Activated T-helper 2 cell treated with anti-CD3 and anti-CD28 coated beads, Interferon-gamma antibody, Interleukin-2, Interleukin-4, amounts not matched to agents 10 μg/mL and 5 μg/mL and 100 μg/mL, durations not matched to agents 14 hours and 24 hours and 36 hours (primary cell): ENCODE data around the gene CCSAP. TPM values are rescaled to one million over a fixed set of nuclear protein-coding genes. Genes with fewer than 3 reads are reported as not detected.

ENCODE experiments used
- DNase-seq: peaks from one replicate; pipeline ENCODE4 v3.0.0; 2021; ENCODE audit warnings: low spot score
- H3K27ac Mint-ChIP-seq: one replicate; pipeline ENCODE4 v1.8.0; 2021; ENCODE audit warnings: mixed read lengths
- H3K27me3 Mint-ChIP-seq: one replicate; pipeline ENCODE4 v1.8.0; 2021; ENCODE audit warnings: low read depth, mixed read lengths
- H3K36me3 Mint-ChIP-seq: one replicate; pipeline ENCODE4 v1.8.0; 2021; ENCODE audit warnings: low read depth, mixed read lengths
- H3K4me1 Mint-ChIP-seq: one replicate; pipeline ENCODE4 v1.8.0; 2021; ENCODE audit warnings: low read depth, mixed read lengths
- H3K4me3 Mint-ChIP-seq: one replicate; pipeline ENCODE4 v1.8.0; 2021; ENCODE audit warnings: low read depth, mild to moderate bottlenecking, moderate library complexity, mixed read lengths
- H3K9me3 Mint-ChIP-seq: one replicate; pipeline ENCODE4 v1.8.0; 2021; ENCODE audit warnings: mixed read lengths
- intact Hi-C: fragments of 100-400 bp; cut with micrococcal nuclease; formaldehyde crosslinking; loops from one replicate; pipeline ENCODE4 v1.15.1; 2023
- total RNA-seq: library from RNA; stranded (reverse); gene quantifications from 2 replicates; pipeline ENCODE4 v1.2.3, GENCODE V29; 2022

The CCSAP gene
- total RNA-seq, 1 donor from 2014 or later: 12.3 TPM

- Mint-ChIP-seq H3K27ac (no peak overlapping the region), H3K36me3 (peaks cover 47% of the 10 kb centered on the region), H3K4me3 (no peak overlapping the region), H3K4me1 (peaks cover 42% of the 10 kb centered on the region), H3K9me3 (peaks cover 9% of the 10 kb centered on the region), H3K27me3 (no peaks in the 10 kb centered on the region)
- intact Hi-C loops: loop anchor here (2.0 to 5.0 kb wide), 3 partner anchors 16 to 154 kb away; partner anchors contain the start of gene RAB4A
- DNase-seq: no peak
Measured at GRCh38 chr1:229287267-229287666, 55.6 kb downstream of the CCSAP start.

GRCh38 chr1:229286099-229286766 lies 56.6 kb downstream of the CCSAP start:
- Mint-ChIP-seq H3K27me3 (no peaks in the 10 kb centered on the region), H3K4me3 (no peak overlapping the region), H3K27ac (peak overlapping the region; percentile 36), H3K9me3 (peaks cover 9% of the 10 kb centered on the region), H3K36me3 (peaks cover 46% of the 10 kb centered on the region), H3K4me1 (peaks cover 48% of the 10 kb centered on the region)
- intact Hi-C loops: loop anchor here (2.0 to 5.0 kb wide), 3 partner anchors 15 to 155 kb away; partner anchors contain the start of gene RAB4A
- no peak for DNase-seq

- Mint-ChIP-seq H3K27me3 (no peaks in the 10 kb centered on the region), H3K4me3 (no peak overlapping the region), H3K4me1 (peaks cover 54% of the 10 kb centered on the region), H3K9me3 (peaks cover 9% of the 10 kb centered on the region), H3K36me3 (peaks cover 38% of the 10 kb centered on the region), H3K27ac (peak overlapping the region; percentile 38)
- DNase-seq: no peak
- intact Hi-C loops: loop anchor here (5.0 kb wide), 1 partner anchor 42 kb away; no protein-coding TSS in a partner anchor
Measured at GRCh38 chr1:229285440-229285839, 57.4 kb downstream of the CCSAP start.

- Mint-ChIP-seq H3K9me3 (peaks cover 9% of the 10 kb centered on the region), H3K4me3 (no peak overlapping the region), H3K27ac (no peak overlapping the region), H3K27me3 (no peaks in the 10 kb centered on the region), H3K36me3 (peaks cover 32% of the 10 kb centered on the region), H3K4me1 (peaks cover 58% of the 10 kb centered on the region)
- DNase-seq: no peak
- intact Hi-C loops: loop anchor here (5.0 kb wide), 1 partner anchor 42 kb away; no protein-coding TSS in a partner anchor
Measured at GRCh38 chr1:229284887-229285286, 58.0 kb downstream of the CCSAP start.

- Mint-ChIP-seq H3K36me3 (peaks cover 19% of the 10 kb centered on the region), H3K4me3 (no peak overlapping the region), H3K9me3 (peaks cover 9% of the 10 kb centered on the region), H3K27me3 (no peaks in the 10 kb centered on the region), H3K27ac (no peak overlapping the region), H3K4me1 (peaks cover 53% of the 10 kb centered on the region)
- intact Hi-C loops: no loop called here
- DNase-seq: no peak
Measured at GRCh38 chr1:229283183-229283611, 59.6 kb downstream of the CCSAP start.

DNA sequence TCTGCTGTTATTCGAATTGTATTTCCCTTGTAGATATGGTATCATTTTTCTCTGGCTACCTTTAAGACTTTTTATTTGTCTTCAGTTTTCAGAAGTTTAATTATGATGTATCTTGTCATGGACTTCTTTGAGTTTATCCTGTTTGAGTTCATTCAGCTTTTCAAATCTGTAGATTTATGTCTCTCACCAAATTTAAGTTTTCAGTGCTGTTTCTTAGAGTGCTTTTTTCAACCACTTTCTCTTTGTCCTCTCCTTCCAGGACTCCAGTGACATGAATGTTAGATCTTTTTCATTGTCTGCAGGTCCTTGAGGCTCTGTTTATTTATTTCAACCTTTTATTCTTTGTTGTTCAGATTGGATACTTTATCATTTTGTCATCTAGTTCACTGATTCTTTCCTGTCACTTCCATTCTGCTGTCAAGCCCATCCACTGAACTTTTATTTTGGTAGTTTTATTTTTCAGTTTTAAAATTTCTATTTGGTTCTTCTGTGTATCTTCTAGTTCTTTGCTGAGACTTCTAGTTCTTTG lies 60.5 kb downstream of the CCSAP start:
- H3K27ac Mint-ChIP-seq: no peak overlapping the region
- H3K27me3 Mint-ChIP-seq: no peaks in the 10 kb centered on the region
- no peak overlapping the region for H3K4me3 Mint-ChIP-seq
- DNase-seq: no peak
- H3K36me3 Mint-ChIP-seq: peaks cover 18% of the 10 kb centered on the region
- intact Hi-C loops: no loop called here
- H3K9me3 Mint-ChIP-seq: peaks cover 9% of the 10 kb centered on the region
- H3K4me1 Mint-ChIP-seq: peaks cover 46% of the 10 kb centered on the region

- peaks cover 9% of the 10 kb centered on the region for H3K9me3 Mint-ChIP-seq
- no peak overlapping the region for H3K27ac Mint-ChIP-seq
- peaks cover 18% of the 10 kb centered on the region for H3K36me3 Mint-ChIP-seq
- peaks cover 38% of the 10 kb centered on the region for H3K4me1 Mint-ChIP-seq
- H3K4me3 Mint-ChIP-seq: no peak overlapping the region
- intact Hi-C loops: no loop called here
- H3K27me3 Mint-ChIP-seq: no peaks in the 10 kb centered on the region
- no peak for DNase-seq
Measured at GRCh38 chr1:229281339-229281926, 61.4 kb downstream of the CCSAP start.

- Mint-ChIP-seq H3K36me3 (peaks cover 18% of the 10 kb centered on the region), H3K4me3 (no peak overlapping the region), H3K27ac (no peak overlapping the region), H3K4me1 (peaks cover 35% of the 10 kb centered on the region), H3K9me3 (peaks cover 9% of the 10 kb centered on the region), H3K27me3 (no peaks in the 10 kb centered on the region)
- no peak for DNase-seq
- intact Hi-C loops: no loop called here
Measured at GRCh38 chr1:229280921-229281320, 61.9 kb downstream of the CCSAP start.

- no peak for DNase-seq
- intact Hi-C loops: no loop called here
Measured at GRCh38 chr1:229280037-229280828, 62.6 kb downstream of the CCSAP start.

DNA sequence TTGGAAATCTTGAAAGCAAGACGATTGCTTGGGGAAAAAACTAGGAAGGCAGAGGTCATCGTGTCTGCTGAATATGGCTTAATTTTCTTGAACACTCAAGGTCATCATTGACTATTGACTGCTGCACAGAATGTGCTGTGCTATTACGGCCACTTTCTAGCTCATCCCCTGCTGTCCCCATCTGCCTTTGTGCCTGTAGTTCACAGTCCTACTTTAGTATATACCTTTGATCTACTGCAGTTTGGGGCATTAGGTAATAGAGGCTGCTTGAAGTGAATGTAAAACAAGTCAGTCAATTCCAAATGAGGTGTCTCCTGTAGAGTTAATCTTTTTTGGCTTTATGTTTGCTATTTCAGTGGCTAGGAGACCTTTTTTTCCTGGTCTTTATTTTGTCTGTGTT lies 63.6 kb downstream of the CCSAP start:
- Mint-ChIP-seq H3K27ac (no peak overlapping the region), H3K36me3 (peaks cover 20% of the 10 kb centered on the region), H3K4me3 (no peak overlapping the region), H3K9me3 (peaks cover 9% of the 10 kb centered on the region), H3K27me3 (no peaks in the 10 kb centered on the region), H3K4me1 (peaks cover 29% of the 10 kb centered on the region)
- intact Hi-C loops: no loop called here
- DNase-seq: no peak

More at GRCh38 chr1:229280037-229280828, 62.6 kb downstream of the CCSAP start:
- Mint-ChIP-seq H3K9me3 (peaks cover 9% of the 10 kb centered on the region), H3K4me1 (peaks cover 31% of the 10 kb centered on the region), H3K4me3 (no peak overlapping the region), H3K27ac (no peak overlapping the region), H3K36me3 (peaks cover 19% of the 10 kb centered on the region), H3K27me3 (no peaks in the 10 kb centered on the region)

- H3K4me1 Mint-ChIP-seq: peaks cover 30% of the 10 kb centered on the region
- DNase-seq: no peak
- H3K9me3 Mint-ChIP-seq: peaks cover 9% of the 10 kb centered on the region
- no peak overlapping the region for H3K27ac Mint-ChIP-seq
- peaks cover 20% of the 10 kb centered on the region for H3K36me3 Mint-ChIP-seq
- intact Hi-C loops: no loop called here
- no peaks in the 10 kb centered on the region for H3K27me3 Mint-ChIP-seq
- H3K4me3 Mint-ChIP-seq: no peak overlapping the region
Measured at GRCh38 chr1:229278120-229278741, 64.6 kb downstream of the CCSAP start.

DNA sequence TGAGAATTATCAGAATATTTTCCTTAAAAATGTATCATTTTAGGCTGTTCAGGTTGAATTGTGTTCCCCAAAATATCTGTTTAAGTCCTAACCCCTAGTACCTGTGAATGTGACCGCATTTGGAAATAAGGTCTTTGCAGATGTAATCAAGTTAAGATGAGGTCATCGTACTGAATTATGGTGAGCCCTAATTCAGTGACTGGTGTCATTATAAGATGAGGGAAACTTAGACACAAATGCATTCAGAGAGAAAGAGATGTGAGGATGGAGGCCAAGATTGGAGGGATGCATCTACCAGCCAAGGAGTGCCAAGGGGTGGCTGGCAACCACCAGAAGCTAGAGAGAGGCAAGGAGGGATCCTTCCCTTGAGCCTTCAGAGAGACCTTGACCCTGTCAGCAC lies 67.8 kb downstream of the CCSAP start:
- DNase-seq: no peak
- Mint-ChIP-seq H3K9me3 (no peaks in the 10 kb centered on the region), H3K36me3 (peaks cover 11% of the 10 kb centered on the region), H3K4me1 (peaks cover 23% of the 10 kb centered on the region), H3K27ac (no peak overlapping the region), H3K27me3 (no peaks in the 10 kb centered on the region), H3K4me3 (no peak overlapping the region)
- intact Hi-C loops: no loop called here
